Nephron (organoid): ENCODE measurements around the gene SLC12A8.
A peak's percentile ranks its signal among the peaks of the same experiment; 100 is the strongest.

ENCODE experiments used
- H3K27ac Mint-ChIP-seq, 3 experiments: 2 replicates each; pipeline ENCODE4 v1.8.0; 2020; ENCODE audit warnings: mixed read lengths in 3 of 3, mild to moderate bottlenecking in 2 of 3, moderate library complexity in 1 of 3
- H3K27me3 Mint-ChIP-seq: 2 replicates; pipeline ENCODE4 v1.8.0; 2021; ENCODE audit warnings: low read depth, mild to moderate bottlenecking, moderate library complexity, mixed read lengths
- H3K36me3 Mint-ChIP-seq: 2 replicates; pipeline ENCODE4 v1.8.0; 2020; ENCODE audit warnings: low read depth, mixed read lengths
- H3K4me1 Mint-ChIP-seq: 2 replicates; pipeline ENCODE4 v1.8.0; 2020; ENCODE audit warnings: mixed read lengths
- H3K4me3 Mint-ChIP-seq, 3 experiments: 2 replicates each; pipeline ENCODE4 v1.8.0; 2020; ENCODE audit warnings: mild to moderate bottlenecking in 3 of 3, mixed read lengths in 3 of 3, moderate library complexity in 2 of 3
- H3K9me3 Mint-ChIP-seq: 2 replicates; pipeline ENCODE4 v1.8.0; 2020; ENCODE audit warnings: mixed read lengths
- TF ChIP-seq, protein P1 (sequence below), 3 experiments: fragments of 200-600 bp; sonication (generic); IDR thresholded peaks; one replicate each; pipeline ENCODE4 v1.5.0; 2021; ENCODE audit warnings: antibody characterized with exemption in 3 of 3; ENCODE audit not compliant: unreplicated experiment in 3 of 3

SLC12A8 gene

GRCh38 chr3:125229168-125229567, 16.6 kb upstream of the SLC12A8 start:
- Mint-ChIP-seq H3K9me3 (no peaks in the 10 kb centered on the region), H3K27me3 (no peaks in the 10 kb centered on the region), H3K4me1 (no peaks in the 10 kb centered on the region), H3K27ac (no peak overlapping the region), H3K36me3 (peaks cover 29% of the 10 kb centered on the region), H3K4me3 (no peak overlapping the region)
- TF ChIP-seq, protein P1, sequence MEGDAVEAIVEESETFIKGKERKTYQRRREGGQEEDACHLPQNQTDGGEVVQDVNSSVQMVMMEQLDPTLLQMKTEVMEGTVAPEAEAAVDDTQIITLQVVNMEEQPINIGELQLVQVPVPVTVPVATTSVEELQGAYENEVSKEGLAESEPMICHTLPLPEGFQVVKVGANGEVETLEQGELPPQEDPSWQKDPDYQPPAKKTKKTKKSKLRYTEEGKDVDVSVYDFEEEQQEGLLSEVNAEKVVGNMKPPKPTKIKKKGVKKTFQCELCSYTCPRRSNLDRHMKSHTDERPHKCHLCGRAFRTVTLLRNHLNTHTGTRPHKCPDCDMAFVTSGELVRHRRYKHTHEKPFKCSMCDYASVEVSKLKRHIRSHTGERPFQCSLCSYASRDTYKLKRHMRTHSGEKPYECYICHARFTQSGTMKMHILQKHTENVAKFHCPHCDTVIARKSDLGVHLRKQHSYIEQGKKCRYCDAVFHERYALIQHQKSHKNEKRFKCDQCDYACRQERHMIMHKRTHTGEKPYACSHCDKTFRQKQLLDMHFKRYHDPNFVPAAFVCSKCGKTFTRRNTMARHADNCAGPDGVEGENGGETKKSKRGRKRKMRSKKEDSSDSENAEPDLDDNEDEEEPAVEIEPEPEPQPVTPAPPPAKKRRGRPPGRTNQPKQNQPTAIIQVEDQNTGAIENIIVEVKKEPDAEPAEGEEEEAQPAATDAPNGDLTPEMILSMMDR (IDR thresholded peaks at IDR 0.05; ENCODE audit: unreplicated experiment in 3 of 3): no peak

GRCh38 chr3:125221831-125222230, 9.3 kb upstream of the SLC12A8 start:
- Mint-ChIP-seq H3K36me3 (no peaks in the 10 kb centered on the region), H3K4me1 (peaks cover 5% of the 10 kb centered on the region), H3K27me3 (no peaks in the 10 kb centered on the region), H3K27ac (no peak overlapping the region), H3K4me3 (no peak overlapping the region), H3K9me3 (no peaks in the 10 kb centered on the region)
- TF ChIP-seq, protein P1 (IDR thresholded peaks at IDR 0.05; ENCODE audit: unreplicated experiment in 3 of 3): no peak

DNA sequence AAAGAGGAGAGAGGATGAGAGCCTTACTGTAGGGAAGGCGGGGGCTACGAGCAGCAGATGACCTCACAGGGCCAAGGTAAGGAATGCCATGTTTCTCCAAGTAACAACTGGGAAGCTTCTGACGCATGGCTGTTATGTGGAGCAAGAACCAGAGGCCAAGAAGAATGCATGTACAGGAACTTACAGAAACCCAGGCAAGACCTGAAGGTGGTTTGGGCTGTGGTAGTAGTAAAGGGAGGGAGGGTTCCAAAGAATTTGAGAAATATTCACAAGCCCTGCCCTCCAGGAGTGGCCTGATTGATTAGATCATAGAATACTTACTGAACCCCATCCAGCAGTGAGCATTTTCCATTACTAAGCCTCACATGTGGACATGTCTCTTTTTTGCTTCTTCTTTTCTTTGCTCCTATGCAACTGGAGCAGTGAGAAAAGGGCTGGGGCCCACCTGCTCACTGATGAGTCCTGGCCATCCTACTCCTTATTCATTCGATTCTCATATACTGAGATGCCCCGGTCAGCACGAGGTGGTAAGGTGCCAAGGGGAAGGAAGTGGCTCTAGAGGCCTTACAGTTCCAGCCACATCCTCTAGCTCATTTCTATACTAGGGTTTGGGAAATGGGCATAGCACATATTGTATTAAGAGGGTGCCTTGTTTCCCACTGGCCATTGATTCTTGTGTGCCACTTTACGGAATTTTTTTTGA, 8.3 kb upstream of the SLC12A8 start:
- TF ChIP-seq, protein P1 (IDR thresholded peaks at IDR 0.05; ENCODE audit: unreplicated experiment in 3 of 3): no peak
- Mint-ChIP-seq H3K36me3 (no peaks in the 10 kb centered on the region), H3K4me3 (no peak overlapping the region), H3K9me3 (no peaks in the 10 kb centered on the region), H3K27me3 (no peaks in the 10 kb centered on the region), H3K27ac (peak overlapping the region in 1 of 3 experiments; percentile 53), H3K4me1 (peaks cover 5% of the 10 kb centered on the region)

- H3K27me3 Mint-ChIP-seq: peaks cover under 1% of the 10 kb centered on the region
Measured at GRCh38 chr3:125220183-125220582, 7.6 kb upstream of the SLC12A8 start.

DNA sequence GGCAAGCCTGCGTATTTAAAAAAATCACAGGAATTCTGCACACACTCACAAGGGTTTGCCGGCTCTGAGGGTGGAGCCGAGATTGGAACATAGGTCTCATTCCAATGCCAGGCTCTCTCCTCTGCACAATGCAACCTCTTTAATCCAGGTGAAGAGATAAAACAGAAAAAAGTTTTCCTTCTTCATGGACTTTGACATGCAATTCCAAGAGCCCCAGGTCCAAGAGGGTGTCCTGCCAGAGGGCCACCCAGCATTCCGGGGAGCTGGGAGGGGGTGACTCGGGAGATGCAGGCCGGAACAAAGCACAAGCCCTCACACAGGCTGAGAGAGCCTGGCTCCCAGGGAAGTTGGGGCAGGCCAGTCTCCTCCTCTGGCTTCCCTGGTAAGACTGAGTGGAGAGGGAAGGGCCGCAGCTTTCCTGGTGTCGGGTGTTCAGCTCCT, 6.7 kb upstream of the SLC12A8 start:
- Mint-ChIP-seq H3K4me1 (peaks cover 5% of the 10 kb centered on the region), H3K4me3 (no peak overlapping the region), H3K27me3 (peaks cover 10% of the 10 kb centered on the region), H3K27ac (peak overlapping the region in 1 of 3 experiments; percentile 53), H3K36me3 (no peaks in the 10 kb centered on the region), H3K9me3 (no peaks in the 10 kb centered on the region)
- TF ChIP-seq, protein P1 (IDR thresholded peaks at IDR 0.05; ENCODE audit: unreplicated experiment in 3 of 3): no peak

More at GRCh38 chr3:125220183-125220582, 7.6 kb upstream of the SLC12A8 start:
- no peaks in the 10 kb centered on the region for H3K36me3 Mint-ChIP-seq
- TF ChIP-seq, protein P1 (IDR thresholded peaks at IDR 0.05; ENCODE audit: unreplicated experiment in 3 of 3): no peak
- peak overlapping the region in 2 of 3 experiments; percentile 10 to 53 for H3K27ac Mint-ChIP-seq
- H3K4me3 Mint-ChIP-seq: no peak overlapping the region
- no peaks in the 10 kb centered on the region for H3K9me3 Mint-ChIP-seq
- peaks cover 5% of the 10 kb centered on the region for H3K4me1 Mint-ChIP-seq

DNA sequence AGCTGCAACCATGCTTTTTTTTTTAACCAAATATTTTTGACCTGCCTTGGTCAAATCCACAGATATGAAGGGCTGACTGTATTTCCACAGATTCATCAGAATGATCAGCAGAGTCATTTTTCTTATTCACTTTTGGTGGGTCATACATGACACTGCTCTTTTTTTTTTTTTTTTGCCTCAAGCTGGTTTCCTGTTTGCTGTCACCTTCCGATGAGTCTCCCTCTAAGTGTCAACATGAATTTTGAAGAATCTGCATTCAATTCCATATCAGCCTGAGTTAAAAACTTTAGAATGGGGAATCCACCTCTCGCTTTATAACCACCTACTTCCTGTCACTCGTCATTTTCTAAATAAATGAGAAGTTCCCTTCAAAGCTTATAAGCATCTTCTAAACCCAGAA, 2.2 kb upstream of the SLC12A8 start:
- Mint-ChIP-seq H3K27me3 (peaks cover 44% of the 10 kb centered on the region), H3K27ac (no peak overlapping the region), H3K36me3 (no peaks in the 10 kb centered on the region), H3K4me3 (peak overlapping the region in 1 of 3 experiments; percentile 25), H3K9me3 (no peaks in the 10 kb centered on the region), H3K4me1 (peaks cover 6% of the 10 kb centered on the region)
- TF ChIP-seq, protein P1 (IDR thresholded peaks at IDR 0.05; ENCODE audit: unreplicated experiment in 3 of 3): no peak
